IPS-18a (cell line): Measurements from ENCODE around the gene MLKL.
"Not testable (repeated sequence)": the region's sequence is repeated elsewhere in the genome, so short reads cannot be mapped to it uniquely, and the experiment has no call there.

Experiments
- H3K27ac ChIP-seq: one replicate; pipeline ENCODE4 v1.5.1; 2013; ENCODE audit warnings: low read length
- H3K27me3 ChIP-seq: one replicate; pipeline ENCODE4 v1.6.1; 2013; ENCODE audit warnings: mild to moderate bottlenecking, low read length; ENCODE audit not compliant: control insufficient read depth, insufficient read depth
- H3K36me3 ChIP-seq: one replicate; pipeline ENCODE4 v1.6.1; 2013; ENCODE audit warnings: low read depth, low read length; ENCODE audit not compliant: control insufficient read depth
- H3K4me1 ChIP-seq: one replicate; pipeline ENCODE4 v1.6.1; 2013; ENCODE audit warnings: low read depth, low read length; ENCODE audit not compliant: control insufficient read depth
- H3K4me3 ChIP-seq: one replicate; pipeline ENCODE4 v1.5.1; 2013; ENCODE audit warnings: low read length
- H3K9ac ChIP-seq: one replicate; pipeline ENCODE4 v1.6.1; 2013; ENCODE audit warnings: mild to moderate bottlenecking, low read length, moderate library complexity
- H3K9me3 ChIP-seq: one replicate; pipeline ENCODE4 v1.6.1; 2013; ENCODE audit warnings: low read depth, low read length; ENCODE audit not compliant: control insufficient read depth

MLKL gene

DNA sequence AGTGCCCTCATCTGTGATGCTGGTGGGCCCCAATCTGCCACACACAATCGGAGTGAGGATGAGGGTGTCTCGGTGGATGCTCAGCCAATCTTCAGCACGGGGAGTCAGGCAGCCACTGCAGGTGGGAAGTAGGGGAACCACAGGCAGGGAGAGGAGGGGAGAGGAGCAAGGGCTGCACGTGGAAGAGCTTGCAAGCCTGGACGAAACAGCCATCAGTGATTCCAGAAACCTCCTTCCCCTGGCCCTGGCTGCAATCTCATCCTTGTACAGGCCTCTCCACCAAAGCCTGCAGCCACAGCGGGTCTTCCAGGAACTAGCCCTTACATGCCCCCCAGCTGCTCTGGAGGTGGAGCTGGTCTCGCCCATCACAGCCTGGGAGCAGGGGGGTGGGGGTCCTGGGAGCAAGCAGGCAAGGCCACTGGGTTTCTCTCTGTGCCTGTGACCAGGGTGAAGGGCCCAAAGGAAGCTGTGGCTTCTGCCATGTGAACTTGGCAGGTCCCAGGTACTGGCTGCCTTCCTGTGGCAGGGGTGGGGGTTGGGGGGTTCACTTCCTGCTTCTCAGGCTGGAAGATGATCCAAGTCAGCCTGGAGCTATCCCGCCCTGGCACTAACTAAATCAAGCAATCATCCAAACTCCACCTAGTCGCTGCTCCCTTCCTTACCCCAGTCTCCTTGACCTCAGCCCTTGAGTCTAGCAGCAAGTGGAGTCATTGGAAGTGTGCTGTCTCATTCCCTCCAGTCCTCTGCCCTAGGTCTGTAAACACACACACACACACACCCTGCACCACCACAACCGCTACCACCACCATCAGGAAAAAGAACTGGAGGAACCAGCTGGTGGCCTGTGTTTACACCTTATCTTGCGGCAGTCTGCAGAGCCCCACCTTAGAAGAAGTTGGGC lies 29.4 kb upstream of the MLKL start:
- no peak overlapping the region for H3K27ac ChIP-seq
- no peak overlapping the region for H3K9ac ChIP-seq

DNA sequence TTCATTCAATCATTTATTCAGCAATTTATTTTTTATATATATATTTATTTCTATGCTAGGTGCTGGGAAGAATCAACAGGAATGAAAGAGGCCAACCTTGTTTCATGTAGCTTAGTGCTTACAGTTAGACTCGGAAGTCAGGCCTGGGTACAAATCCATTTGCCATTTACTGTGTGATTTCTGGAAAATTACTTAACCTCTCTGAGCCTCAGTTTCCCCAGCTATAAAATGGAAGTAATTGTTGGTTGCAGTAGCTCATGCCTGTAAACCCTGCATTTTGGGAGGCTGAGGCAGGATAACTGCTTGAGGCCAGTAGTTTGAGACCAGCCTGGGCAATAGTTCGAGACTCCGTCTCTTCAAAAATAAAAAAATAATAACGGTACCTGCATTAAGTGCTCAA lies 27.2 kb upstream of the MLKL start:
- no peaks in the 10 kb centered on the region for H3K36me3 ChIP-seq

More for the DNA sequence above, 29.4 kb upstream of the MLKL start:
- no peaks in the 10 kb centered on the region for H3K9me3 ChIP-seq
- no peaks in the 10 kb centered on the region for H3K27me3 ChIP-seq
- peaks cover 22% of the 10 kb centered on the region for H3K4me1 ChIP-seq
- no peaks in the 10 kb centered on the region for H3K36me3 ChIP-seq
- H3K4me3 ChIP-seq = no peak overlapping the region

DNA sequence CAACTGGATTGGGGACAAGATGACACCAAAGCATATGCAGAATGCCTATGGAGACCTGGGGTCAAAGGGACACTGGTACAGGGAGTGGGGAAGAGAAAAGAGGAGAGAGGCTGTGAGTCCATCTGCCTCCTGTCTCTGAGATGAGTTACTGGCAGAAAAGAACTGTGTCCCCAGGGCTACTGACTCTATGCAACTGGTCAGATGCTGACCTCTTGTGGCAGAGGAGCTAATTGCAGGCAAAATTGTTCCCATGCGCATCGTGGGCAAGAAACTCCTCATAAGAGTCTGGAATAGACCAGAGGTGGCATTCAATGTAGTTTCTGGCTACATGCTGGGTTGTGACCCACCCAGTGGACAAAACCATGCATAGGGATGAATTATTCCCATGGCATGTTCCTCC lies 26.1 kb upstream of the MLKL start:
- H3K9me3 ChIP-seq = no peaks in the 10 kb centered on the region
- no peak overlapping the region for H3K9ac ChIP-seq
- no peaks in the 10 kb centered on the region for H3K36me3 ChIP-seq
- H3K4me1 ChIP-seq = peaks cover 7% of the 10 kb centered on the region
- H3K27me3 ChIP-seq = no peaks in the 10 kb centered on the region
- H3K4me3 ChIP-seq = no peak overlapping the region
- no peak overlapping the region for H3K27ac ChIP-seq

More for the DNA sequence above, 27.2 kb upstream of the MLKL start:
- Histone ChIP-seq H3K27me3 (no peaks in the 10 kb centered on the region), H3K4me1 (peaks cover 7% of the 10 kb centered on the region), H3K4me3 (no peak overlapping the region), H3K27ac (no peak overlapping the region), H3K9me3 (no peaks in the 10 kb centered on the region), H3K9ac (no peak overlapping the region)

GRCh38 chr16:74725651-74726455 lies 25.2 kb upstream of the MLKL start:
- H3K9ac ChIP-seq = no peak overlapping the region
- H3K36me3 ChIP-seq = no peaks in the 10 kb centered on the region
- no peak overlapping the region for H3K4me3 ChIP-seq
- no peak overlapping the region for H3K27ac ChIP-seq
- no peaks in the 10 kb centered on the region for H3K9me3 ChIP-seq
- peaks cover 7% of the 10 kb centered on the region for H3K4me1 ChIP-seq
- H3K27me3 ChIP-seq = no peaks in the 10 kb centered on the region

- H3K36me3 ChIP-seq = no peaks in the 10 kb centered on the region
- H3K9ac ChIP-seq = no peak overlapping the region
- peaks cover 2% of the 10 kb centered on the region for H3K4me1 ChIP-seq
- H3K27ac ChIP-seq = no peak overlapping the region
- H3K4me3 ChIP-seq = no peak overlapping the region
- no peaks in the 10 kb centered on the region for H3K27me3 ChIP-seq
- H3K9me3 ChIP-seq = no peaks in the 10 kb centered on the region
These were observed 24.3 kb upstream of the MLKL start for GRCh38 chr16:74724820-74725549.

GRCh38 chr16:74723256-74723655 lies 22.6 kb upstream of the MLKL start:
- no peaks in the 10 kb centered on the region for H3K9me3 ChIP-seq
- no peak overlapping the region for H3K4me3 ChIP-seq
- no peak overlapping the region for H3K27ac ChIP-seq
- no peaks in the 10 kb centered on the region for H3K27me3 ChIP-seq
- no peaks in the 10 kb centered on the region for H3K4me1 ChIP-seq
- H3K9ac ChIP-seq = no peak overlapping the region
- H3K36me3 ChIP-seq = no peaks in the 10 kb centered on the region

DNA sequence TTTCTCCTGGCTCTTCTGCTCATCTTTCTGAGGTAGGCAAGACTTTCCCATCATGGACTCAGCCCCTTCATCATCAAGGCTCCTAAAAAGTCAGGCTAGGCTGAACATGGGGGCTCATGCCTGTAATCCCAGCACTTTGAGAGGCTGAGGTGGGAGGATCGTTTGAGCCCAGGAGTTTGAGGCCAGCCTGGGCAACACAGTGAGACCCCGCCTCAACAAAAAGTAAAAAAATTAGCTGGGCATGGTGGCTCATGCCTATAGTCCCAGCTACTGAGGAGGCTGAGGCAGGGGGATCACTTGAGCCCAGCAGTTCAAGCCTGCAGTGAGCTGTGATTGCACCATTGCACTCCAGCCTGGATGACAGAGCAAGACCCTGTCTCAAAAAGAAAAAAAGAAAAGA lies 21.5 kb upstream of the MLKL start:
- not testable (repeated sequence) for H3K27ac ChIP-seq, H3K9me3 ChIP-seq

GRCh38 chr16:74721716-74722115 lies 21.1 kb upstream of the MLKL start:
- Histone ChIP-seq H3K4me1 (no peaks in the 10 kb centered on the region), H3K9ac (no peak overlapping the region), H3K36me3 (no peaks in the 10 kb centered on the region), H3K27me3 (no peaks in the 10 kb centered on the region), H3K9me3 (no peaks in the 10 kb centered on the region), H3K27ac (no peak overlapping the region), H3K4me3 (no peak overlapping the region)

More for the DNA sequence above, 21.5 kb upstream of the MLKL start:
- H3K4me3 ChIP-seq, H3K9ac ChIP-seq, H3K36me3 ChIP-seq, H3K4me1 ChIP-seq, H3K27me3 ChIP-seq: not testable (repeated sequence)

- Histone ChIP-seq H3K4me1 (no peaks in the 10 kb centered on the region), H3K36me3 (no peaks in the 10 kb centered on the region), H3K9ac (no peak overlapping the region), H3K27me3 (no peaks in the 10 kb centered on the region), H3K4me3 (no peak overlapping the region), H3K9me3 (no peaks in the 10 kb centered on the region), H3K27ac (no peak overlapping the region)
These were observed 19.9 kb upstream of the MLKL start for GRCh38 chr16:74720579-74720978.

DNA sequence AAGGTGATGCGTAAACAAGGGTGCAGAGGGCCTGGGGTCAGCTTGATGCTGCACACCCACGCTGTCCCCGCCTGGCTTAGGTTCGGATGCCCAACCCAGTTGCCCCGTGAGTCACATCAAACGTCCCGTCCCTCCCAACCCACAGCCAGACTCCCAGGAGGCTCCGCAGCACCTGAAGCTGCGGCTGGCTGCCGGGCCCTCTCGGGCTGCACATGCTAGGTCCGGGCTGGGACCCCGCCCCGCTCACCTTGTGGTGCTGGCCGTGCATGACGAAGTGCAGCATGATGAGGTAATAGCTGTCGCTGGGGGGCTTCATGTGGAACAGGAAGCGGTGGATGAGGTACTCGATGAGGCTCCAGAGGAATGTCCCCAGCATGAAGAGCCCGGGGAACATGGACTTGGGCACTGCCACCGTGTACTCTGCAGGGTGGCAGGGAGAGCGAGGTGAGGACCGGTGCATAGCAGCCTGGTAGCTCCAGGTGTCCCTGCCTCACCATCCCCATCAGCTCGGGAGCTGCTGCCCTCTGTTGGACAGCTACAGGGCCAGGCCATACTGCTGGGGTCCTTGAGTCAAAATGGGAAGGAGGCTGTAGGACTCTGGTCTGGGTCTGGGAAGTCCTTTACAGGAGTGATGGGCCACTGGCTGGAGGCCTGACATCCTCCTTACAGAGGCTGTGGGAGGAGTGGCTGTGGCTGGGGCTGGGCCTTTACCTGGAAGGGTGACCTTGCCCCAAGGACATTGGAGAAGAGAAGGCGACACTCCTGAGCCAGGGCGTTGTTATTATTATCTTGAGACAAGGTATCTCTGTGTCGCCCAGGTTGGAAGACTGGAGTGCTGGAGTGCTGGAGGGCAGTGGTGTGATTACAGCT lies 18.3 kb upstream of the MLKL start:
- Histone ChIP-seq H3K9me3 (no peaks in the 10 kb centered on the region), H3K36me3 (no peaks in the 10 kb centered on the region), H3K27me3 (no peaks in the 10 kb centered on the region), H3K27ac (no peak overlapping the region), H3K4me3 (no peak overlapping the region), H3K9ac (no peak overlapping the region), H3K4me1 (no peaks in the 10 kb centered on the region)
